Skeletal muscle satellite cell (primary cell): Measurements from ENCODE around the gene PGLYRP4.

Source experiments
- H3K27me3 ChIP-seq: 2 replicates; pipeline ENCODE4 v1.7.0; 2013; ENCODE audit warnings: low read length; ENCODE audit not compliant: control insufficient read depth, insufficient read depth
- H3K36me3 ChIP-seq: 2 replicates; pipeline ENCODE4 v1.7.0; 2013; ENCODE audit warnings: mild to moderate bottlenecking, control low read depth, low read length; ENCODE audit not compliant: insufficient read depth
- H3K4me1 ChIP-seq: 2 replicates; pipeline ENCODE4 v1.7.0; 2013; ENCODE audit warnings: low read length; ENCODE audit not compliant: control insufficient read depth, insufficient read depth
- H3K4me2 ChIP-seq: 2 replicates; pipeline ENCODE4 v1.7.0; 2013; ENCODE audit warnings: mild to moderate bottlenecking, low read length
- H3K4me3 ChIP-seq: 2 replicates; pipeline ENCODE4 v1.7.0; 2013; ENCODE audit warnings: low read length
- H3K9ac ChIP-seq: 2 replicates; pipeline ENCODE4 v1.7.0; 2013; ENCODE audit warnings: mild to moderate bottlenecking, low read depth, low read length, moderate library complexity
- H3K9me3 ChIP-seq: replicated peaks from 2 replicates; pipeline ENCODE4 v1.7.0; 2013; ENCODE audit warnings: mild to moderate bottlenecking, control low read depth, low read length

Gene PGLYRP4

DNA sequence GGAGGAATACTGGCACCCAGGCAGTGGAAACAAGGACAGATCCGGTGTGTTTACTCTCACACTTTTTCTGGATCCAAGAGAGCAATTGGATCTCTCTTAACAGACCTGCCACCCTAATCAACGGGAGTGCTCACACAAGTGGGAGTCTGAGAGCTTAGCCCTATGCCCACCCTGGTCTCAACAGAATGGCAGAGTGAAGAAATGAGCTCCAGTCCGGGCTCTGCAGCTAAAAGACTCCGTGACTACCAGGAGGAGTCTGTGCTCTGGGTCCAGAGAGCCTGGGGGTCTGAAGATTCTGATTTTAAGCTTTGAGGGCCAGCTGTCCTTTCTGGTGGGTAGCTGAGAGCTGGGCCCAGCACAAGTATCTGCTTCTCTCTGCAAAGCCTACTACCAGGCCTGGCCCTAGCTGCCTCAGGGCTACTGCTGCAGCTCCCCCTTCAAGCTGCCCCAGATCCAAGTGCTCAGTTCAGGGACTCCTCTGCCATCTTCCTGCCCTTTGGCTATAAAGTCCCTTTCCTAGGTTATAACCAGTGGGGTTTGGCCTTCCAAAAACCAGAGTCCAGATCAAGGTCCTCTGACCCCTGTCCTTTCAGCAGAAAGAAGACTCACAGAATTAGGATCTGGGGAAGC, 13.0 kb upstream of the PGLYRP4 start:
- Histone ChIP-seq H3K4me1 (no peaks in the 10 kb centered on the region), H3K9ac (no peak overlapping the region), H3K27me3 (peaks cover 48% of the 10 kb centered on the region), H3K9me3 (no peaks in the 10 kb centered on the region), H3K4me3 (no peak overlapping the region), H3K36me3 (no peaks in the 10 kb centered on the region), H3K4me2 (no peak overlapping the region)

- Histone ChIP-seq H3K9me3 (no peaks in the 10 kb centered on the region), H3K4me1 (no peaks in the 10 kb centered on the region), H3K4me2 (no peak overlapping the region), H3K36me3 (no peaks in the 10 kb centered on the region), H3K9ac (no peak overlapping the region), H3K4me3 (no peak overlapping the region), H3K27me3 (peaks cover 45% of the 10 kb centered on the region)
These were observed 12.2 kb upstream of the PGLYRP4 start for GRCh38 chr1:153360592-153361479.

DNA sequence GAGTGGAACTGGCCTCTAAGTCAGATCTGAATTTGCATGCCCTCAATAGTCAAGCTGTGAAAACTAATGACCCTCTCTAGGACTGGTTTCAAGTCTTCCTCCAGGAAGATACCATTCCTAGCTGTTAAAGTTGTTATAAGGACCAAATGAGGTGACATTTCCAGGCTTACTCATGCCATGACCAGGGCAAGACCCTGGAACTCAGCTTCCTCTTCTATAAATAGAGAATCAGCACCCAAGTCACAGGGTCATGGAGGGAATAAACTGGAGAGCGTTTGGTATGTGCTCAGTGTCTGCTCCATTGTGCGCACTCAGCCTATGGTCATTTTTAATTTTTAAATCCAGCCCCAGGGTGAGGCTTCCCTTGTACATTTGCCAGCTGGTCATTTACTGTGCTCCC, 11.5 kb upstream of the PGLYRP4 start:
- no peak overlapping the region for H3K4me3 ChIP-seq
- H3K27me3 ChIP-seq: peaks cover 46% of the 10 kb centered on the region
- no peaks in the 10 kb centered on the region for H3K36me3 ChIP-seq
- no peak overlapping the region for H3K4me2 ChIP-seq
- H3K9ac ChIP-seq: no peak overlapping the region
- no peaks in the 10 kb centered on the region for H3K9me3 ChIP-seq
- no peaks in the 10 kb centered on the region for H3K4me1 ChIP-seq

GRCh38 chr1:153359241-153359640, 10.6 kb upstream of the PGLYRP4 start:
- Histone ChIP-seq H3K9ac (no peak overlapping the region), H3K4me2 (no peak overlapping the region), H3K9me3 (no peaks in the 10 kb centered on the region), H3K36me3 (no peaks in the 10 kb centered on the region), H3K27me3 (peaks cover 40% of the 10 kb centered on the region), H3K4me1 (no peaks in the 10 kb centered on the region), H3K4me3 (no peak overlapping the region)

DNA sequence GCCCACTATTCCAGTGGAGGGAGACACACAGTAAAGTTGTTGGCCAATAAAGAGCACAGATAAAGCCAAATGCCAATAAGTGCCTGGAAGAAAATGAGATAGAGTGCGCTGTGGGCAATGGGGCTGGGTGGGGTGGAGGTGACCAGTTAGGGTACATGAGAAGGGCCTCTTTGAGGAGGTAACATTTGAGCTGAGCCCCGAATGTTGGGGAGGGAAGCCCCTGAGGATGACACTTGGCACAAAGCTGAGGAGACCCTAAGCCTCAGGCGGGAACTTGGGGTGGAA, 10.0 kb upstream of the PGLYRP4 start:
- no peak overlapping the region for H3K4me3 ChIP-seq
- H3K27me3 ChIP-seq: peaks cover 37% of the 10 kb centered on the region
- no peaks in the 10 kb centered on the region for H3K36me3 ChIP-seq
- no peak overlapping the region for H3K9ac ChIP-seq
- H3K4me1 ChIP-seq: no peaks in the 10 kb centered on the region
- no peak overlapping the region for H3K4me2 ChIP-seq
- no peaks in the 10 kb centered on the region for H3K9me3 ChIP-seq

DNA sequence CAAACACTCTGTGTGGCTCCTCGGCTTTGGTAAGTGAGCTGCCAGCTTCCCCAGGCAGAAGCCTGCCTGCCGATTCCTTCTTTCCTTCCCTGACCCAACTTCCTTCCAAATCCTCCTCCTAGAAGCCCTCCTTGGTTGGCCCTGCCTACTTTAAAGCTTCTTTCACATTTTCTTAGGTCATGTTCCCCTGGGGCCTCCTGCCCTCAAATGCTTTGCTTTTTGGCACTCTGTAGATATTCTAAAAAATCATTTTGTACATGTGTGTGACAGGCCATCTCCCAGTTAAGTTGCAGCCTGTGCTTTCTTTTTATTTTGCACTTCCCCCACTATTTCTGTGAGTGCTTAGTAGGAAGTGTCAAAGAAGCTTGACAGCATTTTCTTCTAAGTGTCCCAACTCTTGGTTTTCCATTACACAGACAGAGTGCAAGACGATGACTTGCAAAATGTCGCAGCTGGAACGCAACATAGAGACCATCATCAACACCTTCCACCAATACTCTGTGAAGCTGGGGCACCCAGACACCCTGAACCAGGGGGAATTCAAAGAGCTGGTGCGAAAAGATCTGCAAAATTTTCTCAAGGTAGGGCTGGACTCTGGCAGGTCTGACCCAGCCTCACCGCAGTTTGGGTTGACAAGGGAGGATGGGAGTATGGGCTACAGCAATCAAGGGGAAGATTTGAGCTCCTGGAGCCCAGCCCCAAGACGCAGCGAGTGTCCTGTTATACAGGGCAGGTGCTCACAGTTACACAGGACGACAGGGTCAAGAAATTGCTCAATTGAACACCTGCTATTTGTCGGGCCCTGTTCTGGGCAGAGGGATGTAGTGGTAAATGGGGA, 9.4 kb upstream of the PGLYRP4 start, which contains the start of gene S100A9:
TSS of gene S100A9 (plus strand) at position 2 of the 838 bp plus-strand sequence. CDS start at position 432, 430 bp downstream.
- H3K4me2 ChIP-seq: no peak within 1 kb of the TSS
- no peak within 1 kb of the TSS for H3K4me3 ChIP-seq
- H3K9ac ChIP-seq: no peak within 1 kb of the TSS
- H3K27me3 ChIP-seq: peaks cover 36% of the 10 kb centered on the region
- H3K9me3 ChIP-seq: no peaks in the 10 kb centered on the region
- no peaks in the 10 kb centered on the region for H3K36me3 ChIP-seq
- H3K4me1 ChIP-seq: no peaks in the 10 kb centered on the region

DNA sequence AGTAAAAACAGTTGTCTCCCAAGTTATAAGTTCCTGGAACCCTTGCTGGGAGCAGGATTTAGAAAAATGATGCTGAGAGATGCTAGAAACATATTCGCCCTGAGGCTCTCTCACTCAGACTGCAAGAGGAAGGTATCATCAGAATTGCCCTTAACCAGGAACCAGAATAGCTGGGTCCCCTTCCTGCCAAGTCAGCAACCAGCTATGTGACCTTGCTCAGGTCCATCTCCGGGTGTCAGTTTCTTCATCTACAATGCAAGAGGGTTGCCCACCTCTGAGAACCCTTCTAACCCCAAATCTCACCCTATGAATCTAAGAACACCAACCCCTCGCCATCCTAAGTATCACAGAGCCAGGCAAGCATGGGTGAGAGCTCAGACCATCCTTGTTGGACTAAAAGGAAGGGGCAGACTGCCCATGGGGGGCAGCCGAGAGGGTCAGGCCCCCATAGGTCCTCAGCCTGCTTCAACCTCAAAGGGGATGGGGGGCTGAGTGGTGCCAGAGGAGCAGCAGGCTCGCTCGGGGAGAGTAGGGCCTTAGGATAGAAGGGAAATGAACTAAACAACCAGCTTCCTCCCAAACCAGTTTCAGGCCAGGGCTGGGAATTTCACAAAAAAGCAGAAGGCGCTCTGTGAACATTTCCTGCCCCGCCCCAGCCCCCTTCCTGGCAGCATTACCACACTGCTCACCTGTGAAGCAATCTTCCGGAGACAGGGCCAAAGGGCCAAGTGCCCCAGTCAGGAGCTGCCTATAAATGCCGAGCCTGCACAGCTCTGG, 8.6 kb upstream of the PGLYRP4 start:
- H3K27me3 ChIP-seq: peaks cover 28% of the 10 kb centered on the region
- no peaks in the 10 kb centered on the region for H3K36me3 ChIP-seq
- no peak overlapping the region for H3K4me3 ChIP-seq
- no peak overlapping the region for H3K9ac ChIP-seq
- no peaks in the 10 kb centered on the region for H3K4me1 ChIP-seq
- no peak overlapping the region for H3K4me2 ChIP-seq
- H3K9me3 ChIP-seq: no peaks in the 10 kb centered on the region

- H3K36me3 ChIP-seq: no peaks in the 10 kb centered on the region
- H3K4me3 ChIP-seq: no peak overlapping the region
These were observed 7.9 kb upstream of the PGLYRP4 start for GRCh38 chr1:153356392-153357075.

DNA sequence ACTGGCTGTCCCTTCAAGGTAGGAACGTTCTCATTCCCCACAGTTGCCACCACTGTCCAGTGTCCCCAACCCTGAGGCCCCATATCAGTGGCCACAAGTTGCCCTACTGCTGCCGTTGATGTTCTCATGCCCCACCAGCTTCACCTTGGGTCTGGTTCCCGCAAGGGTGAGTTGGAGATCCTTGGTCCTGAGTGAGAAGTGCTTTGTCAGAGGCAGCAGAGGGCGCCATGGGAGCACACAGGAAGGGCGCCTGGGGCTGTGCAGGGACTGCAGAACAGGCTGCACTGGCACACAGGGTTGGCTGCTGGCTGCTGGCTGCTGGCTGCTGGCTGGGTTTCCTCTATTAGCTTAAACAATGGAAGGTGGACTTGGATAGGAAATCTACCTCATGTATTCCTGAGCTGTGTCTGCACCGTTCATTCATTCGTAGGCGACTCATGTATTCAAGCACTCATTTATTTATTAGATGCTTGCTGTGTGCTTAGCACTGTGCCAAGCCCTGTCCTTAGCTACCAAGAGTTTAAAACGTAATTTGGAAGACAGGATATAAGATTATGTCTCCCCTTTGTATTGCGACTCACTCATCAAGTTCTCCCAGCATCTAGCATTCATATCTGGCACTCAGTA, 6.9 kb upstream of the PGLYRP4 start:
- H3K4me2 ChIP-seq: no peak overlapping the region

More at GRCh38 chr1:153356392-153357075, 7.9 kb upstream of the PGLYRP4 start:
- Histone ChIP-seq H3K9me3 (no peaks in the 10 kb centered on the region), H3K4me2 (no peak overlapping the region), H3K4me1 (no peaks in the 10 kb centered on the region), H3K9ac (no peak overlapping the region), H3K27me3 (peaks cover 25% of the 10 kb centered on the region)

DNA sequence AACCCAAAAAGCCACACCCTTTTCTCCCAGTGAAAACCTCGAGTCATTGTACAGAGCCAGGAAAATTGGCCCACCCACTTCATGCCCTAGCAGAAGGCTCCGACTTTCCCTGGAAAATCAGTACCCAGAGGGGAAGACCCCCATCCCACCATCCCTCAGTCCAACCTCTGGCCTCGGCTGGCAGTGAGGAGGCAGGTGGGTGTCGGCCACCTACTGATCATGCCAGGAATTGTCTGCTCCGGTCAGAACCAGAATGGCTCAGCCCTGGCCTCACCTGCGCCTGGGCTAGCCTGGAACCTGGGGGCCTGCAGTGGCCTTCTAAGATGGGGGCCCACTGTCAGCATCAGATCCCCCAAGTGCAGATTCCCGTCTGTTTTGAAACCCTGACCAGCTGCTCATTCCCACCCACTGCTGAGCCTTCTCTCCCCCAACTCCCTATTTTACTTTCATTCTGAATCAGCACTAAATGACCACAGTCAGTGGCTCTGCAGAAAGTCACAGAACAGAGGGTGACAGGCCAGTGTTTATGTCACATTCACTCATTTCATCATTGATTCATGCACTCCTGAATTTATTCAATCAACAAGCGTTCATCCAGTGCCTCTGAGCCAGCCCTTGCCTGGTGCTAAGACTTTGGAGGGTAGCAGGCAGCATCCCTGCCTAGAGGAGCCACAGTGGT, 6.0 kb upstream of the PGLYRP4 start:
- H3K36me3 ChIP-seq: no peaks in the 10 kb centered on the region
- no peak overlapping the region for H3K4me2 ChIP-seq
- H3K9me3 ChIP-seq: no peaks in the 10 kb centered on the region
- peaks cover 31% of the 10 kb centered on the region for H3K27me3 ChIP-seq
- H3K4me3 ChIP-seq: no peak overlapping the region
- no peaks in the 10 kb centered on the region for H3K4me1 ChIP-seq
- H3K9ac ChIP-seq: no peak overlapping the region

More for the DNA sequence above, 6.9 kb upstream of the PGLYRP4 start:
- peaks cover 27% of the 10 kb centered on the region for H3K27me3 ChIP-seq
- no peaks in the 10 kb centered on the region for H3K36me3 ChIP-seq
- H3K9ac ChIP-seq: no peak overlapping the region
- no peak overlapping the region for H3K4me3 ChIP-seq
- no peaks in the 10 kb centered on the region for H3K9me3 ChIP-seq
- H3K4me1 ChIP-seq: no peaks in the 10 kb centered on the region
